HT1080 (cell line): ENCODE data around the gene FGG. TPM values are rescaled to one million over a fixed set of nuclear protein-coding genes. Genes with fewer than 3 reads are reported as not detected.
"Not testable (repeated sequence)": the region's sequence is repeated elsewhere in the genome, so short reads cannot be mapped to it uniquely, and the experiment has no call there.

Experiments used
- DNase-seq: peaks from one replicate; pipeline ENCODE4 v3.0.0-alpha.2; 2015; ENCODE audit warnings: low read depth
- total RNA-seq: library from RNA; depleted of rRNA; stranded (reverse); fragments of >200 nt; shearing (Covaris generic); gene quantifications from 2 replicates; pipeline ENCODE4 v1.2.3, GENCODE V29; 2014

Gene FGG
- total RNA-seq, 1 experiment from 2014 or later = 0.11 TPM

- no peak for DNase-seq
Measured at GRCh38 chr4:154611833-154612232, 623 bp downstream of the FGG start.

- no peak for DNase-seq
Measured at GRCh38 chr4:154610582-154610981, 1.9 kb downstream of the FGG start.

- DNase-seq = no peak
Measured at GRCh38 chr4:154609532-154609931, 2.9 kb downstream of the FGG start.

GRCh38 chr4:154608361-154609252 is 3.8 kb downstream of the FGG start:
- DNase-seq = no peak

DNA sequence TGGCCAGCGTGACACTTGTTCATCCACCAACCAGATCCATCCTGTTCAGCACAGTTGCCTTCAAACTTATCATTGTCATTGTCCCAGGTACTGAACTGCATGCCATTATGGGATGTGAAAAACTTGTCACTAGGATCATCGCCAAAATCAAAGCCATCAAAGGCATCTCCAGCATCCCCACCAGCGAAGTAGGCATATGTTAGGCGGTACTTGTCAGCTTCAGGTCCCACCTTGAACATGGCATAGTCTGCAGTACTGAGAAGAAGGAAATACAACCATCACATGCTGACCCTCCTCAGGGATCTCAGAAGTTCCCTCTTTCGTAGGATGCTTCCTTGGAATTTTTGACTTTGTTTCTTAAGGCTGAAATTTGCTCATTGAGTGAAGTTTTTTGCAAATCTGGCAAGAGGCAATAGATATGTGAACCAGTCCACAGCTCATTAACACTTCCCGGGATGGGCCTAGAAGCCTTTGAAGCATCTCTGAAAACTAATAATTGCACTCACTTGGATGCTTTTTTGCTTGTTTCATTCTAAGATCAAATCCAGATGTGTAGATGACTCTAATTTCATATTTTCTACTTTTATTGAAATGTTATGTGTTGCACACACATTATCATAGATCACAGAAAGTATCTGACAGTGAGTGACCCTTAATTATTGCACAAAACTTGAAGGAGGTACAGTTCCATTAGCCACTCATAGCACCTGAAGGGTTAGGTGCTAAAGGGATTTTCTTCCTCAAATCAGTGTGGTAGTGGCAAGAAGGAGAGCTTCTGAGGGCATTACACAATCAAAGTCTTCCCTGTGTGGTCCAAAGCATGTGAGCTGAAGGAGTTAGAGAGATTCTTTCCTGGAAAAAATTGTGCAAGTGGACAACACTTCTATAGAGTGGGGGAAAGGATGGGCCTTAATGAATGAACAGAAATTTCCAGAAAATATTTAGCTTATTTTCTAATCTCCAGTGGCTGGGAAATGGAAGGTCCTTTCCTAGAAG is 5.4 kb downstream of the FGG start:
- DNase-seq = no peak

- DNase-seq = no peak
Measured at GRCh38 chr4:154604696-154605200, 7.7 kb downstream of the FGG start.

DNA sequence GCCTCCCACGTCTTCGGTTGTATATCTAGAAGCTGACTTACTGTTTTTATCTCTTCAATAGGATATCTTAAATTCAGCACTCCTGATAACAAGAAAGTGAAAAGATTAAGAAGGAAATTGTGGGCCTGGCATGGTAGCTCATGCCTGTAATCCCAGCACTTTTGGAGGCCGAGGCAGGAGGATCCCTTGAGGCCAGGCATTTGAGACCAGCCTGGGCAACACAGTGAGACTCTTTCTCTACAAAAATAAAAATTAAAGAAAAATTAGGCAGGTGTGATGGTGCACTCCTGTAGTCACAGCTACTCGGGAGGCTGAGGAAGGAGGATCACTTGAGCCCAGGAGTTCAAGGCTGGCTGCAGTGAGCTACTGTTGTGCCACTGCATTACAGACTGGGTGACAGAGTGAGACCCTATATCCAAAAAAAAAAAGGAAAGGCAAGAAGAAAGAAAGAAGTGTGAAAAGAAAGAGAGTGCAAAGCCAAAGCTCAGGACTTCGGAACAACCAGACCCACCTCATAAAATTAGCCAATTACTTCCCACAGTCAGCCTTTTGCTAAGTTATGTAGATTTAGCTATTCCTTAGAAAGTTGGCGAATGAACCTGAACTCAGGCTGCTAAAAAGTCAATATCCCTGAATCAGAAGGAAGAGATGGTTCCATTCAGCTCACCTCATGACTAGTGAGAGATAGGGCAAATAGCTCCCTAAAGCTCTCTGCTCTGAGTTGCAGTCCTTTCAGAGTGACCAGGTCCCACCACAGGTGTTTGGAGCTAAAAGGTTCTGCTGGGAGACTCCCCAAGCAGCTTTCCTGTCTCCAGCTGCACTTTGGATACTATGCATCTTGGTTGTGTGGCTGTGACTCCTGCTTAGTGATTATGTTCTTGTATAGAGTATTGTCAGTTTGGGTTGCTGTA is 9.2 kb downstream of the FGG start:
- no peak for DNase-seq

GRCh38 chr4:154602404-154603020 is 9.9 kb downstream of the FGG start:
- DNase-seq = peak; percentile 78

GRCh38 chr4:154597798-154598774 is 14.4 kb downstream of the FGG start:
- DNase-seq = no peak

DNA sequence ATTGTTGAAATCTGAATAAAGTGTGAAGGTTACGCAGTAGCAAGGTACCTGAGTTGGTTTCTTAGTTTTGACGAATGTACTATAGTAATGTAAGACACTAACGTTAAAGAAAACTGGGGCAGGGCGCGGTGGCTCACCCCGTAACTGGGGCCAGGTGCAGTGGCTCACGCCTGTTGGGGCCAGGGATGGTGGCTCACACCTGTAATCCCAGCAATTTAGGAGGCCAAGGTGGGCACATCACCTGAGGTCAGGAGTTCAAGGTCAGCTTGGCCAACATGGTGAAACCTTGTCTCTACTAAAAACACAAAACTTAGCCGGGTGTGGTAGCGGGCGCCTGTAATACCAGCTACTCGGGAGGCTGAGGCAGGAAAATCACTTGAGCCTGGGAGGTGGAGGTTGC is 15.2 kb downstream of the FGG start:
- not testable (repeated sequence) for DNase-seq

GRCh38 chr4:154595807-154596206 is 16.6 kb downstream of the FGG start:
- peak; percentile 8 for DNase-seq

GRCh38 chr4:154594343-154594742 is 18.1 kb downstream of the FGG start:
- DNase-seq = not testable (repeated sequence)

DNA sequence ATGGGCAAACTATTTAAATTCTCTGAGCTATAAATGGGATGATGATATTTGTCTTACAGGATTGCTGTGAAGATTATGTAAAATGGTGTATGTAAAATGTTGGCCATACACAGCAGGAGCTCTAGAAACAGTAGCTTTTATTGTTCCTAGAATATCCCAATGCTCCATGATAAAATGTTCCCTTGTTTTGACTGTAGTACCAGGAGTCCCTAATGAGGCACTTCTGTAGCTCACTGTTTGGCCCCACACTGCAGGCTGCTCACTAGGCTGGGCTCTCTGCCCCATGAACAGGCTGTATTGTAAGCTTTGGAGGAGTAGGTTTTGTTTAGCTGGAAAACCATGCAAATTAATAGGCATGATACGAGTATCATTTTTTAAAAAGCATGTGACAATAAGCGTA is 18.6 kb downstream of the FGG start:
- DNase-seq = no peak

GRCh38 chr4:154591890-154592289 is 20.6 kb downstream of the FGG start:
- no peak for DNase-seq

GRCh38 chr4:154590329-154591006 is 22.0 kb downstream of the FGG start, which contains the start of gene FGA:
Gene FGA, minus strand, starts transcription at chr4:154590742. Its CDS starts 55 bp downstream, at chr4:154590687.
- DNase-seq = no peak

DNA sequence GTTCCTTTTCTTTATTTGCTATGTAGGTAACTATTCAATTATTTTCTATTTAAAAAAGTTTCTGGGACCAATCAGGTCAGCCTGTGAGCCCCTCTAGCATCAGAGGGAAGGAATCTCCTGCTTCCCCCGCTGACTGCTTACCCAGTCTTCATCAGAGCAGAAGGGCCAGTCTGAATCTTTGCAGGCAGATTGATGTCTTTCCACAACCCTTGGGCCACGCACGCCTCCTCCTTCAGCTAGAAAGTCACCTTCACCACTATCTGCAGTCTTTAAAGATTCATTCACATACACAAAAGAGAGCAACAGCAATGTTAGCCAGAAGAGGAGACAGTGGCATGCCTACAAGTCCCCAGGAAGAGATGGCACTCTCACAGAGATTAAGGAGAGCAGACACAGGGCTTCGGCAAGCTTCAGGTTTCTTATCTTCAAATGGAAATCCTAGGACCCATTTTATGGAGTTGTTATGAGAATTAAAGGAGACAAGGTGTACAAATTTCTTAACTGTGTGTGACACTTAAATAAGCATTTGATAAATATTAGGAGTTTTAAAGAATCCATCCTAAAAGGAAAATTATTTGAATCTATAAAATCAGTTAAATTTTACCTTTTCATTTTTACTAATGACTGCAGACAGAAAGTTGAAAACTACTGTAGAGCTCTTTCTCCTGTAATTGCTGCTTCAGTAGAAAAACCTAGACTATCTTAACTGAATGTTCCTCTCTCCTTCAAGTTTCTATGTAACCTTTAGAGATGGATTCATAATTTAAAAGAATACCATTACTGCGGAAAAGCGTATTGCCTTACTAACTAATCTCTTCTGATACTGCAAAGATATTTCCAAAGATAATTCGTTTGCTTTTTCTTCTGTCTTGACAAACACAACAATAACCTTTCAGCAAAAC is 22.9 kb downstream of the FGG start:
- DNase-seq = no peak

DNA sequence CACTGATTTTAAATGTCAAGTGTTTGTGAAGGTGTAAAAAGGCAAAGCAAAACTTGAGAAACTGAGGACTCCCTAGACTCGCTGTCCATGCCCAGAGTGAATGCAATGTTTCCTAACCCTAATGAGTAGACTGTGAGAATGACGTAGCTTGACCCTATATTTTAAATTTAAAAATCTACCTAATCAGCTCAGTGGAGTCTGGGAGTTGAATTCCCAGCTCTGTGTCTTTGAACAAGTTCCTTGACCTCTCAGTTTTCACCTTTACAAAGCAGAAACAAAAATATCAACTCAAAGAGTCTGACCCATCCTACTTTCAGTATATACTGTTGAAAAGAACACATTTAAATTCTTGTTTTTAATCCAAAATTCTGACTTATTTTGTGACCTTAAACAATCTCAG is 24.3 kb downstream of the FGG start:
- no peak for DNase-seq
